ENCODE measurements around the gene LAMC2.

The LAMC2 gene

DNA sequence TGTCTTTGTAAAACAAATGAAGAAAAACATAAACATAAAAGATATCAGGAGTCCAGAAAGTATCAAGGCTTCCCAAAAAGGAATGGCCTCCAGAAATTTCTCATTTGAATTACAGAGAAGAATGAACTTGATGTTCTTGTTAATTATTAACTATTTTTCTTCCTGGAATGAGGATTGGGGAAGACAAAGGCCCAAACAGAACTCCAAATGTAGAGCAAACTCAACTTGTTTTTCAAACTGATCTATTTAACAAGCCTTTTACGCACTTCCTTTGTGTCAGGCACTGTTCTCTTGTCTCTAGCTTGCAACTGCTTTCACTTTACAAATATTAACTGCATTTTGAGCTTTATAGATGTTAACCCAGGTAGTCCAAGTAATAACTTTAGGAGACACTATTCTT is 45.5 kb downstream of the LAMC2 start:
- no peak overlapping the region for H3K4me3 ChIP-seq (ENCODE audit: low read depth, low read length)
- DNase-seq (ENCODE audit: low read depth) = no peak
- TF ChIP-seq, protein P1, sequence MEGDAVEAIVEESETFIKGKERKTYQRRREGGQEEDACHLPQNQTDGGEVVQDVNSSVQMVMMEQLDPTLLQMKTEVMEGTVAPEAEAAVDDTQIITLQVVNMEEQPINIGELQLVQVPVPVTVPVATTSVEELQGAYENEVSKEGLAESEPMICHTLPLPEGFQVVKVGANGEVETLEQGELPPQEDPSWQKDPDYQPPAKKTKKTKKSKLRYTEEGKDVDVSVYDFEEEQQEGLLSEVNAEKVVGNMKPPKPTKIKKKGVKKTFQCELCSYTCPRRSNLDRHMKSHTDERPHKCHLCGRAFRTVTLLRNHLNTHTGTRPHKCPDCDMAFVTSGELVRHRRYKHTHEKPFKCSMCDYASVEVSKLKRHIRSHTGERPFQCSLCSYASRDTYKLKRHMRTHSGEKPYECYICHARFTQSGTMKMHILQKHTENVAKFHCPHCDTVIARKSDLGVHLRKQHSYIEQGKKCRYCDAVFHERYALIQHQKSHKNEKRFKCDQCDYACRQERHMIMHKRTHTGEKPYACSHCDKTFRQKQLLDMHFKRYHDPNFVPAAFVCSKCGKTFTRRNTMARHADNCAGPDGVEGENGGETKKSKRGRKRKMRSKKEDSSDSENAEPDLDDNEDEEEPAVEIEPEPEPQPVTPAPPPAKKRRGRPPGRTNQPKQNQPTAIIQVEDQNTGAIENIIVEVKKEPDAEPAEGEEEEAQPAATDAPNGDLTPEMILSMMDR (conservative IDR thresholded peaks at IDR 0.05; ENCODE audit: low read depth, low read length) = no peak

- no peak overlapping the region for H3K4me3 ChIP-seq (ENCODE audit: low read depth, low read length)
- DNase-seq (ENCODE audit: low read depth) = no peak
- TF ChIP-seq, protein P1 (conservative IDR thresholded peaks at IDR 0.05; ENCODE audit: low read depth, low read length) = no peak
Observed at GRCh38 chr1:183233113-183233512, 47.0 kb downstream of the LAMC2 start.

DNA sequence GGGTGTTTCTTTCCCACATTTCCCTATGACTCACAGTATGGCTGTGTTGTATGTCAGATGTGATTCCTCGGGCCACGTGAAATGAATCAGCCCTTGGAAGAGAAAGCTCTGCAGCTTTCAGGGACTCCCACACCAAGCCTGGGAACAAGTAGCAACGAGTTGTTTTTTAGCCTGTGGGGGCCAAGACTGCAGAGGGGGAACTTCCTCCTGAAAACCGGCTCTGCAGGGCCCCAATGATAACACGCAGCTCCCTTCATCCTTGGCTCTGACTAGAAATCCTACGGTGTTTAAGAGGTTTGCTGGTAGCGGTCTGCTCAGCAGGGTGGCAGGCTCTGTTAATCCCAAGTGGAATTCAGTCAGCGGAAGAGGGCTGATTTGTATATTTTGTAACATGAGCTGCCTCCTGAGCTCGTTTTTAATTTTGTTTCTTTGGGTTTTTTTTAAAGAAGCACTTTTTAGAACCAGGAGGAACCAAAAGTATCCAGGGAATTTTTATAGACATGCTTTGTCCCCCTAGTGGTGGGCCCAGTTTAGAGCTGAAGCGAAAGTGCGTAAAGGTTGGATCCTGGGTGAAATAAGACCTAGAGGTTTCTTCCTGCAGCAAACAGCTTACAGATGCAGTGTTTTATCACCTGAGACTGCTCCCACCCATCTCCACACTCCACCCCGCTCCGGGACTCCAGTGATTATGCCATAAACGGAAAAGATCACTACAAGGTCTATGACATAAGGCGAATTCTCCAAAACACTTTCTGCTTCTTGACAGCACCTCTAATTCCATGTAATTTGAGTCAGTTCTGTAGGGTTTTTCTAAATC is 48.8 kb downstream of the LAMC2 start:
- peak overlapping the region; percentile 48 for H3K4me3 ChIP-seq (ENCODE audit: low read depth, low read length)
- TF ChIP-seq, protein P1 (conservative IDR thresholded peaks at IDR 0.05; ENCODE audit: low read depth, low read length) = peak; percentile 85
- peak; percentile 98 for DNase-seq (ENCODE audit: low read depth)

- TF ChIP-seq, protein P1 (conservative IDR thresholded peaks at IDR 0.05; ENCODE audit: low read depth, low read length) = no peak
- peak; percentile 60 for DNase-seq (ENCODE audit: low read depth)
- H3K4me3 ChIP-seq (ENCODE audit: low read depth, low read length) = peak overlapping the region; percentile 48
Observed at GRCh38 chr1:183235503-183235902, 49.4 kb downstream of the LAMC2 start.

DNA sequence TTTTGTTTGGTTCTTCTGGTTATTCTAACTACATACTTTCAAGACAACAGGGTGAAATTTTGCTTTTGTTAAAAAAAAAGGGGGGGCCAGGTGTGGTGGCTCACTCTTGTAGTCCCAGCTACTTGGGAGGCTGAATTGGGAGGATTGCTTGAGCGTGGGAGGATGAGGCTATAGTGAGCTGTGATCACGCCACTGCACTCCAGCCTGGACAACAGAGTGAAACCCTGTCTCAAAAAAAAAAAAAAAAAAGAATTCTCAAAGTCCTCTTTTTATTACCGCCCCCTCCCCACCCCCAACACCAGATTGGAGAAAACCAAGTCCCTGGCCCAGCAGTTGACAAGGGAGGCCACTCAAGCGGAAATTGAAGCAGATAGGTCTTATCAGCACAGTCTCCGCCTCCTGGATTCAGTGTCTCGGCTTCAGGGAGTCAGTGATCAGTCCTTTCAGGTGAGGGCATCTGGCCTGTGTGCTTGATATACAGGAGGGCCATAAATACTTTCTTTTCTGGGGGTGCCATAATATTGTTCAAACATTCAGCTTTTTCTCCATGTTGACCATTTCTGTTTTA is 50.2 kb downstream of the LAMC2 start:
- TF ChIP-seq, protein P1 (conservative IDR thresholded peaks at IDR 0.05; ENCODE audit: low read depth, low read length) = no peak
- H3K4me3 ChIP-seq (ENCODE audit: low read depth, low read length) = no peak overlapping the region
- DNase-seq (ENCODE audit: low read depth) = no peak

- no peak for DNase-seq (ENCODE audit: low read depth)
- TF ChIP-seq, protein P1 (conservative IDR thresholded peaks at IDR 0.05; ENCODE audit: low read depth, low read length) = no peak
- no peak overlapping the region for H3K4me3 ChIP-seq (ENCODE audit: low read depth, low read length)
Observed at GRCh38 chr1:183237046-183237445, 51.0 kb downstream of the LAMC2 start.

All from choroid plexus epithelial cell (primary cell).